PC-9 (cell line): ENCODE measurements around the gene CD7. TPM values are rescaled to one million over a fixed set of nuclear protein-coding genes. Genes with fewer than 3 reads are reported as not detected.

Experiments
- BruUV-seq: library from RNA; stranded (reverse); fragments of 400-500 nt; replicated peaks from 2 replicates; lab custom pipeline; 2021; lab: Mats Ljungman, UMichigan
- CTCF ChIA-PET: fragments of 300-600 bp; sonication (Branson Sonifier 250); formaldehyde crosslinking; loops from one replicate; lab custom pipeline; 2022; ENCODE audit warnings: antibody characterized with exemption; lab: Charles Lee
- POLR2A ChIA-PET: fragments of 300-600 bp; sonication (Branson Sonifier 250); formaldehyde crosslinking; loops from one replicate; lab custom pipeline; 2022; ENCODE audit warnings: antibody characterized with exemption; ENCODE audit not compliant: unreplicated experiment; lab: Charles Lee
- DNase-seq, 2 experiments: peaks; one replicate each; pipeline versions ENCODE4 v3.0.0 to v3.0.0-alpha.2; 2015 to 2022; ENCODE audit warnings: mixed read lengths in 1 of 2
- H2AFZ ChIP-seq: fragments of 200-600 bp; sonication (generic); 2 replicates; pipeline ENCODE4 v1.8.1; 2017; ENCODE audit warnings: antibody characterized with exemption
- H3F3A ChIP-seq: fragments of 200-600 bp; sonication (generic); 2 replicates; pipeline ENCODE4 v1.8.1; 2017; ENCODE audit warnings: antibody characterized with exemption, mild to moderate bottlenecking, low read depth; ENCODE audit not compliant: insufficient read depth
- H3K27ac ChIP-seq: fragments of 200-600 bp; sonication (generic); 2 replicates; pipeline ENCODE4 v1.6.1; 2016; ENCODE audit warnings: mixed run types
- H3K27me3 ChIP-seq: fragments of 200-600 bp; sonication (generic); 2 replicates; pipeline ENCODE4 v1.6.1; 2016; ENCODE audit warnings: low read depth, mixed run types; ENCODE audit not compliant: insufficient read depth
- H3K36me3 ChIP-seq: fragments of 200-600 bp; sonication (generic); 2 replicates; pipeline ENCODE4 v1.6.1; 2016; ENCODE audit warnings: low read depth, mixed run types
- H3K4me1 ChIP-seq: fragments of 200-600 bp; sonication (generic); replicated peaks from 2 replicates; pipeline ENCODE4 v1.6.1; 2016; ENCODE audit warnings: mixed run types; ENCODE audit not compliant: insufficient read depth
- H3K4me2 ChIP-seq: fragments of 200-600 bp; sonication (generic); 2 replicates; pipeline ENCODE4 v1.6.1; 2017; ENCODE audit warnings: mixed run types
- H3K4me3 ChIP-seq: fragments of 200-600 bp; sonication (generic); 2 replicates; pipeline ENCODE4 v1.6.1; 2016; ENCODE audit warnings: mixed run types
- H3K79me2 ChIP-seq: fragments of 200-600 bp; sonication (generic); 2 replicates; pipeline ENCODE4 v1.6.1; 2017; ENCODE audit warnings: low read depth, mixed run types
- H3K9me2 ChIP-seq: fragments of 200-600 bp; sonication (generic); 2 replicates; pipeline ENCODE4 v1.8.1; 2017; ENCODE audit warnings: mild to moderate bottlenecking; ENCODE audit not compliant: insufficient read depth
- H3K9me3 ChIP-seq: fragments of 200-600 bp; sonication (generic); 2 replicates; pipeline ENCODE4 v1.8.1; 2016; ENCODE audit warnings: low read depth; ENCODE audit not compliant: insufficient read depth
- H4K20me1 ChIP-seq: fragments of 200-600 bp; sonication (generic); 2 replicates; pipeline ENCODE4 v1.8.1; 2017; ENCODE audit not compliant: insufficient read depth
- CTCF ChIP-seq: fragments of 200-600 bp; sonication (generic); conservative IDR thresholded peaks from 2 replicates; pipeline ENCODE4 v1.6.1; 2017; ENCODE audit warnings: mixed run types, antibody characterized with exemption, mild to moderate bottlenecking, moderate library complexity
- EZH2 ChIP-seq: fragments of 200-600 bp; sonication (generic); IDR thresholded peaks from 2 replicates; pipeline ENCODE4 v1.8.0; 2017; ENCODE audit warnings: antibody characterized with exemption, low read depth
- intact Hi-C: fragments of 100-400 bp; cut with micrococcal nuclease; formaldehyde crosslinking; loops from one replicate; pipeline ENCODE4 v1.10.0; 2022; ENCODE audit not compliant: unreplicated experiment
- total RNA-seq: library from RNA; stranded (reverse); gene quantifications from 2 replicates; pipeline ENCODE4 v1.2.3, GENCODE V29; 2021

CD7 gene
- total RNA-seq, 1 experiment from 2014 or later, result 0.68 TPM

GRCh38 chr17:82302991-82303943 lies 14.1 kb downstream of the CD7 start:
- POLR2A ChIA-PET, result interaction anchor here (0.6 kb wide), 1 partner anchor 47 kb away, joined by 3 read pairs; no protein-coding TSS in a partner anchor
- no peak overlapping the region for H3K27ac ChIP-seq
- no peak overlapping the region for H3K4me2 ChIP-seq
- H3K9me3 ChIP-seq, result no peaks in the 10 kb centered on the region
- no TSS peak for BruUV-seq
- H3K9me2 ChIP-seq, result no peaks in the 10 kb centered on the region
- no peak overlapping the region for H2AFZ ChIP-seq
- no peak for DNase-seq
- CTCF ChIA-PET, result no interaction called here
- no peaks in the 10 kb centered on the region for H3K36me3 ChIP-seq
- H3K27me3 ChIP-seq, result no peaks in the 10 kb centered on the region; the same call in 1 of the 2 replicates
- peaks cover 7% of the 10 kb centered on the region; the same call in 1 of the 2 replicates for H3K4me1 ChIP-seq
- intact Hi-C loops, result no loop called here
- H3F3A ChIP-seq, result peaks cover 4% of the 10 kb centered on the region; the same call in 1 of the 2 replicates
- TF ChIP-seq CTCF (no peak), EZH2 (no peak)
- H3K4me3 ChIP-seq, result no peak overlapping the region
- no peaks in the 10 kb centered on the region for H4K20me1 ChIP-seq
- no peaks in the 10 kb centered on the region for H3K79me2 ChIP-seq

- Histone ChIP-seq H3K4me2 (no peak overlapping the region), H4K20me1 (no peaks in the 10 kb centered on the region), H3K9me2 (no peaks in the 10 kb centered on the region), H3K9me3 (no peaks in the 10 kb centered on the region), H3F3A (peaks cover 11% of the 10 kb centered on the region; the same call in 1 of the 2 replicates), H3K79me2 (no peaks in the 10 kb centered on the region), H3K27ac (no peak overlapping the region), H2AFZ (no peak overlapping the region), H3K4me3 (no peak overlapping the region), H3K36me3 (no peaks in the 10 kb centered on the region), H3K27me3 (no peaks in the 10 kb centered on the region), H3K4me1 (peaks cover 8% of the 10 kb centered on the region; the same call in 1 of the 2 replicates)
- no peak for TF ChIP-seq EZH2
- TF ChIP-seq CTCF, result no peak
- intact Hi-C loops, result no loop called here
- ChIA-PET CTCF (no interaction called here), POLR2A (no interaction called here)
- BruUV-seq, result no TSS peak
- no peak for DNase-seq
Measured at GRCh38 chr17:82302568-82302963, 14.8 kb downstream of the CD7 start.

GRCh38 chr17:82301916-82302567 lies 15.4 kb downstream of the CD7 start:
- intact Hi-C loops, result no loop called here
- Histone ChIP-seq H3K4me3 (no peak overlapping the region), H3K27me3 (no peaks in the 10 kb centered on the region), H4K20me1 (no peaks in the 10 kb centered on the region), H2AFZ (no peak overlapping the region), H3K4me2 (no peak overlapping the region), H3K27ac (no peak overlapping the region), H3K4me1 (peaks cover 12% of the 10 kb centered on the region), H3K79me2 (no peaks in the 10 kb centered on the region), H3K9me2 (no peaks in the 10 kb centered on the region), H3K36me3 (no peaks in the 10 kb centered on the region), H3F3A (peaks cover 16% of the 10 kb centered on the region), H3K9me3 (no peaks in the 10 kb centered on the region)
- DNase-seq, result no peak
- BruUV-seq, result no TSS peak
- ChIA-PET POLR2A (no interaction called here), CTCF (no interaction called here)
- TF ChIP-seq CTCF, result no peak
- TF ChIP-seq EZH2, result no peak
